Measurements from ENCODE around the gene ANKRD35. TPM values are rescaled to one million over a fixed set of nuclear protein-coding genes. Genes with fewer than 3 reads are reported as not detected.

The ANKRD35 gene
- total RNA-seq, 1 experiment from 2014 or later, result not detected

Other genes starting within 250 kb of the ANKRD35 start
- not detected in 2 replicates for gene PDZK1, start 178.5 kb downstream of the ANKRD35 start, total RNA-seq (2014; rRNA removed; shearing (Covaris generic))
- not detected in 2 replicates for gene CD160, start 166.4 kb downstream of the ANKRD35 start, total RNA-seq (2014; rRNA removed; shearing (Covaris generic))
- 6.3 and 6.6 TPM in 2 replicates for gene RNF115, start 61.8 kb downstream of the ANKRD35 start, total RNA-seq (2014; rRNA removed; shearing (Covaris generic))
- 30.1 and 34.9 TPM in 2 replicates for gene POLR3C, start 61.7 kb downstream of the ANKRD35 start, total RNA-seq (2014; rRNA removed; shearing (Covaris generic))
- gene NUDT17, start 40.2 kb downstream of the ANKRD35 start, total RNA-seq (2014; rRNA removed; shearing (Covaris generic)), result 10.1 and 10.3 TPM in 2 replicates
- gene PIAS3, start 26.8 kb downstream of the ANKRD35 start, total RNA-seq (2014; rRNA removed; shearing (Covaris generic)), result 10.2 and 12.8 TPM in 2 replicates
- gene ITGA10, start 24.2 kb upstream of the ANKRD35 start, total RNA-seq (2014; rRNA removed; shearing (Covaris generic)), result 0.08 and 0.27 TPM in 2 replicates
- 24.4 and 37.4 TPM in 2 replicates for gene PEX11B, start 32.9 kb upstream of the ANKRD35 start, total RNA-seq (2014; rRNA removed; shearing (Covaris generic))
- gene RBM8A, start 41.6 kb upstream of the ANKRD35 start, total RNA-seq (2014; rRNA removed; shearing (Covaris generic)), result 335 and 394 TPM in 2 replicates
- 15.1 and 18.7 TPM in 2 replicates for gene LIX1L, start 72.2 kb upstream of the ANKRD35 start, total RNA-seq (2014; rRNA removed; shearing (Covaris generic))
- gene ANKRD34A, start 78.7 kb upstream of the ANKRD35 start, total RNA-seq (2014; rRNA removed; shearing (Covaris generic)), result 0.54 and 0.70 TPM in 2 replicates
- 16.9 and 21.2 TPM in 2 replicates for gene POLR3GL, start 78.8 kb upstream of the ANKRD35 start, total RNA-seq (2014; rRNA removed; shearing (Covaris generic))
- 101 and 102 TPM in 2 replicates for gene TXNIP, start 110.7 kb upstream of the ANKRD35 start, total RNA-seq (2014; rRNA removed; shearing (Covaris generic))
- not detected in 2 replicates for gene HJV, start 135.9 kb upstream of the ANKRD35 start, total RNA-seq (2014; rRNA removed; shearing (Covaris generic))

Measured in H4 (cell line).